Kidney tubule cell (primary cell): Measurements from ENCODE around the gene ADGRB2.

Experiments used
- DNase-seq: peaks from one replicate; pipeline ENCODE4 v3.0.0-alpha.2; 2018; ENCODE audit warnings: low spot score

The ADGRB2 gene

DNA sequence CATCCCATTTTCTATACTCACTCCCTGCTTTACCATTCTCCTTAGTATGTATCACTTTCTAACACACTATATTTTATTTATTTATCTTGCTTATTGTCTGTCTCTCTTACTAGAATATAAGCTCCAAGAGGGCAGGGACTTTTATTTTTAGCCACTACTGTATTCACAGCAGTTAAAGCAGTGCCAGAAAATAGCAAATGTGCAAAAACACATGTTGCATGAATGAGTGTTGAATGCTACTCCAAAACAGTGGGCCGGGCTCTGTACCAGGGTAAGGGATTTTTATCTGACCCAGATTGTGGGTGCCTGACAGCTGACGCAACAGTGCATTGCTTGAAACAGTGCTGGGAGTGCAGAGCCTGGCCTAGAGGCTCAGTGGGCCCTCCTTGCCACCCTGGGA lies 85.0 kb downstream of the ADGRB2 start:
- DNase-seq: no peak

DNA sequence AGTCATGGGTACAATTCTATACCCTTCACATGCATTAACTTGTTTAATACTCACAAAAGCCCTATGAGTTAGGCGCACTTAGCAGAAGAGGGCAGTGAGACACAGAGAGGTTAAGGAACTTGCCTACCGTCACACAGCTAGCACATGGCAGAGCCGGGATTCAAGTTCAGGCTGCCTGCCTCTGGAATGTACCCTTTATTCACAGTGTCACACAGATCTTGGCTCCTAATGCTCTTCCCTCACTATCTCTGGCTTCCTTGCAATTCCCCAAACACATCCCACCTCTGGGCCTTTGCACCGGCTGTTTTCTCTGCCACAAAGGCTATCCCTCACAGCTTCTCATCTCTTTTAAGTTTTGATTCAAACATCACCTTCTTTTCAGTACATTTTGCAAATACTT lies 85.5 kb downstream of the ADGRB2 start:
- no peak for DNase-seq

DNA sequence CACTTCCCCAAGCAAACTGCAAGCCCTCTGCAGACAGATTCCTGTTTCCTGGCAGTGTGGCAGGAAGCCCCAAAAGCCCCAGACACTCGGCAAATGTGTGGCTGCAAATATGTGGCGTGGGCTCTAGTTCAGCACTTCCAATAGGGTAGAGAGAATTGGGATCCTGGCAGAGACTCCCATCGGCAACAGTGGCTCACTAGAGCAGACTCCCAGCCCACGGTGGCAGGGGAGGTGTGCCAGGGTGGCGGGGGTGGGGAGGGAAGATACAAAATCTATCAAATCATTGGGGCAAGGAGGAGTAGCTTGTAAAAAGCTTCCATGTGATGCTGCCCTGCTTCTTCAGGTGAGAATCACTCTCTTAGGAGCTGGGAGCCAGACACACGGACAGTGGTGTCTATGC lies 86.2 kb downstream of the ADGRB2 start:
- DNase-seq: no peak

DNA sequence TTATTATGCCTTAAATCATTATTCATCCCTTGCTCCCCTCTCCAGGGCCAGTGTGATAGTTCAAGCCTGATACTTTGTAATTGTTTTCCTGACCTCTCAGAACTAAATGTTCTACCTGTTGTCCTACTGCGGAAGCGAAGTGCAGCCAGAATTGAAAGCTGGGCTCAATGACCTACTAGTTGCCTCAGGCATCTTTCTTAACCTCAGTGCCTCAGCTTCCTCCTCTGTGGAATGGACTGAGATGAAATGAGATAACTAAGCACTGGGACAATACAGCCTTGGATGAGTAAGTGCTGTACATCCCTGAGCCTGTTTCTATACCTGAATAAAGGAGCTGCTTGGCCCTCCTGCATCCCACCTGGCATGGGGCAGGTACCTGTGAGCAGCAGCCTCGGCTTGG lies 86.7 kb downstream of the ADGRB2 start:
- DNase-seq: no peak
